Trophoblast cell (in vitro differentiated cells and primary cell): ENCODE results near the gene ZNF263.

Experiments
- DNase-seq, 2 donors: peaks; one replicate each; pipeline ENCODE4 v3.0.0-alpha.2; 2016
- H2AFZ ChIP-seq: 2 replicates; pipeline ENCODE4 v1.6.1; 2013; ENCODE audit warnings: low read length, moderate library complexity, mild to moderate bottlenecking; ENCODE audit not compliant: insufficient read depth, poor library complexity
- H2AK5ac ChIP-seq: 2 replicates; pipeline ENCODE4 v1.6.1; 2013; ENCODE audit warnings: mild to moderate bottlenecking, low read length
- H2BK120ac ChIP-seq: 2 replicates; pipeline ENCODE4 v1.6.1; 2013; ENCODE audit warnings: low read length, mild to moderate bottlenecking, moderate library complexity; ENCODE audit not compliant: insufficient read depth, poor library complexity
- H2BK12ac ChIP-seq: 2 replicates; pipeline ENCODE4 v1.6.1; 2013; ENCODE audit warnings: mild to moderate bottlenecking, low read length, moderate library complexity
- H2BK5ac ChIP-seq: 2 replicates; pipeline ENCODE4 v1.6.1; 2013; ENCODE audit warnings: low read length, low read depth, moderate library complexity, mild to moderate bottlenecking; ENCODE audit not compliant: poor library complexity
- H3K14ac ChIP-seq: 2 replicates; pipeline ENCODE4 v1.6.1; 2013; ENCODE audit warnings: mild to moderate bottlenecking, low read length
- H3K18ac ChIP-seq: 2 replicates; pipeline ENCODE4 v1.6.1; 2013; ENCODE audit warnings: mild to moderate bottlenecking, low read length
- H3K23ac ChIP-seq: 2 replicates; pipeline ENCODE4 v1.6.1; 2013; ENCODE audit warnings: low read length
- H3K27ac ChIP-seq: 2 replicates; pipeline ENCODE4 v1.5.1; 2013; ENCODE audit warnings: low read depth, mild to moderate bottlenecking, inconsistent platforms, low read length, moderate library complexity
- H3K27me3 ChIP-seq: 2 replicates; pipeline ENCODE4 v1.6.1; 2013; ENCODE audit warnings: inconsistent platforms, mild to moderate bottlenecking, low read length, moderate library complexity; ENCODE audit not compliant: insufficient read depth
- H3K36me3 ChIP-seq, 2 experiments: 1 replicate in 1 of 2; 2 replicates in 1 of 2; pipeline ENCODE4 v1.6.1; 2013; ENCODE audit warnings: low read length in 2 of 2, mild to moderate bottlenecking in 2 of 2, moderate library complexity in 1 of 2; ENCODE audit not compliant: insufficient read depth in 2 of 2, control insufficient read depth in 1 of 2
- H3K4ac ChIP-seq: 2 replicates; pipeline ENCODE4 v1.6.1; 2013; ENCODE audit warnings: low read depth, mild to moderate bottlenecking, low read length, moderate library complexity
- H3K4me1 ChIP-seq, 2 experiments: 1 replicate in 1 of 2; 2 replicates in 1 of 2; pipeline ENCODE4 v1.6.1; 2013; ENCODE audit warnings: low read length in 2 of 2, mild to moderate bottlenecking in 2 of 2, moderate library complexity in 1 of 2; ENCODE audit not compliant: insufficient read depth in 2 of 2, control insufficient read depth in 1 of 2
- H3K4me2 ChIP-seq: 2 replicates; pipeline ENCODE4 v1.6.1; 2013; ENCODE audit warnings: inconsistent platforms, mild to moderate bottlenecking, low read length, moderate library complexity
- H3K4me3 ChIP-seq: 2 replicates; pipeline ENCODE4 v1.5.1; 2013; ENCODE audit warnings: mild to moderate bottlenecking, low read depth, low read length, inconsistent platforms
- H3K79me1 ChIP-seq: one replicate; pipeline ENCODE4 v1.6.1; 2013; ENCODE audit warnings: low read length
- H3K79me2 ChIP-seq: 2 replicates; pipeline ENCODE4 v1.6.1; 2013; ENCODE audit warnings: low read length, mild to moderate bottlenecking; ENCODE audit not compliant: control insufficient read depth, insufficient read depth, poor library complexity
- H3K9ac ChIP-seq: 2 replicates; pipeline ENCODE4 v1.6.1; 2013; ENCODE audit warnings: mild to moderate bottlenecking, low read length
- H3K9me3 ChIP-seq: 2 replicates; pipeline ENCODE4 v1.6.1; 2013; ENCODE audit warnings: low read depth, mild to moderate bottlenecking, control low read depth, inconsistent platforms, low read length; ENCODE audit not compliant: insufficient read depth
- H4K12ac ChIP-seq: 2 replicates; pipeline ENCODE4 v1.6.1; 2013; ENCODE audit warnings: low read depth, mild to moderate bottlenecking, low read length, moderate library complexity
- H4K8ac ChIP-seq: 2 replicates; pipeline ENCODE4 v1.6.1; 2013; ENCODE audit warnings: low read depth, mild to moderate bottlenecking, low read length, moderate library complexity
- H4K91ac ChIP-seq: one replicate; pipeline ENCODE4 v1.6.1; 2013; ENCODE audit warnings: low read depth, mild to moderate bottlenecking, low read length, moderate library complexity
- WGBS: extraction: QIAGEN DNeasy Blood & Tissue Kit; methylation state at CpG from one replicate; pipeline ENCODE4 v1.1.7; 2013; ENCODE audit warnings: missing lambda C conversion rate; ENCODE audit not compliant: insufficient read length, insufficient coverage; ENCODE audit errors: extremely low coverage; 5-methylcytosine and 5-hydroxymethylcytosine counted together

ZNF263 gene

GRCh38 chr16:3259836-3260235 is 23.5 kb upstream of the ZNF263 start:
- Histone ChIP-seq H3K27me3 (peaks cover 5% of the 10 kb centered on the region), H3K36me3 (no peaks in the 10 kb centered on the region), H2BK120ac (no peak overlapping the region), H2AFZ (no peak overlapping the region), H3K9me3 (peaks cover 34% of the 10 kb centered on the region), H3K4me2 (no peak overlapping the region), H3K27ac (no peak overlapping the region), H3K14ac (no peak overlapping the region), H2BK5ac (no peak overlapping the region), H3K9ac (no peak overlapping the region), H3K23ac (no peak overlapping the region), H2AK5ac (no peak overlapping the region), H3K18ac (no peak overlapping the region), H3K4me3 (no peak overlapping the region), H3K79me1 (no peaks in the 10 kb centered on the region), H3K4ac (no peak overlapping the region), H2BK12ac (no peak overlapping the region), H4K8ac (no peak overlapping the region), H3K4me1 (no peaks in the 10 kb centered on the region), H4K91ac (no peak overlapping the region), H4K12ac (no peak overlapping the region), H3K79me2 (no peaks in the 10 kb centered on the region)
- peak in 1 of 2 donors; percentile 47 for DNase-seq
- WGBS, result no CpG with 5 or more reads among the region's 8 CpGs

GRCh38 chr16:3262517-3262916 is 20.8 kb upstream of the ZNF263 start:
- Histone ChIP-seq H2BK120ac (no peak overlapping the region), H4K8ac (no peak overlapping the region), H3K27me3 (peaks cover 5% of the 10 kb centered on the region), H3K4me2 (no peak overlapping the region), H2BK12ac (no peak overlapping the region), H3K4me3 (no peak overlapping the region), H3K9ac (no peak overlapping the region), H2AK5ac (no peak overlapping the region), H3K23ac (no peak overlapping the region), H4K12ac (no peak overlapping the region), H3K14ac (no peak overlapping the region), H3K9me3 (peaks cover 23% of the 10 kb centered on the region), H3K27ac (no peak overlapping the region), H3K4ac (no peak overlapping the region), H4K91ac (no peak overlapping the region), H3K36me3 (no peaks in the 10 kb centered on the region), H2AFZ (no peak overlapping the region), H3K79me1 (no peaks in the 10 kb centered on the region), H3K4me1 (no peaks in the 10 kb centered on the region), H3K18ac (no peak overlapping the region), H2BK5ac (no peak overlapping the region), H3K79me2 (no peaks in the 10 kb centered on the region)
- DNase-seq, result no peak
- WGBS, result no CpG with 5 or more reads among the region's 4 CpGs

DNA sequence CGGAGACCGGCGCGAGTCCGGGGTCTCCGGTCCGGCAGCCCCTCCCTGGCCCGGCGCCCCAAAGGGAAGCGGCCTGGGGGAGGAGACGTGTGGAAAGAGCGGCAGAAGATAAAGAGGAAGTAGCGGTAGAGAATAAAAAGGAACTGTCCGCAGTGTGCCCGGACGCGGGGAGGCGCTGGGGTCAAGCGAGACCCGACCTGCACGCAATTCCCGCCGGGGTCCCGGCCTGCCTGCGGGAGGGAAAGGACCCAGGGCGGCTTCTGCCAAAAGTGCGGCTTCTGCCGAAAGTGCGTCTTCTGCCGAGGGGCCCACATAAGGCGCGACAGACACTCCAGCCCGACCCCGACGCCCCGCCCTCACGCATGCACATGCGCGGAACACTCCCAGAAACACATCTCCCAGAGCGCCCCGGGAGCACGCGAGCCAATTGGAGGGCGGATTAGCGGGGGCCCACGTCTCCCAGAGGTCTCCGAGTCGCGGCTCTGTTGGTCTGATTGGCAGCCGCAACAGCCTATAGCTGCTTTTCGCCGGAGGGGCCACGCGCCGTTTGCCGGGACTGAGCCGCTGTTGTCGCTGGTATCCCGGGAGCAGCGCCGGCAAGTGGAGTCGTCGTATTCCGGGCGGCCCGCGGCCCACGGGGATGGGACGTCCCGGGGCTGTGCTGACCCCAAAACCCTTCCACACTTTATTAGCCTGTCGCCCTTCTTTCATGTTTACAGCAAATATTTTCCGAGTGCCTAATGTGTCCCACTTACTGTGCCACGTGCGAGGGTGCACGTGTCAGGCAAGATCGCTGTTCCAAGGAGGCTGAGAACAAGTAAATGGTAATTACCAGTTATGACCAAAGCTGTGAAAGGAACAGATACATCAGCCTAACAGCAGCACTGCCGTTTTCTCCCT is 18.9 kb upstream of the ZNF263 start:
- Histone ChIP-seq H3K9ac (peak overlapping the region; percentile 54), H3K18ac (no peak overlapping the region), H2AFZ (peak overlapping the region; percentile 44), H3K79me1 (no peaks in the 10 kb centered on the region), H2BK120ac (no peak overlapping the region), H4K8ac (peak overlapping the region; percentile 61), H2BK12ac (no peak overlapping the region), H3K36me3 (no peaks in the 10 kb centered on the region), H3K27me3 (peaks cover 5% of the 10 kb centered on the region), H3K23ac (no peak overlapping the region), H3K4me2 (peak overlapping the region; percentile 70), H2AK5ac (no peak overlapping the region), H3K4ac (no peak overlapping the region), H3K9me3 (peaks cover 20% of the 10 kb centered on the region), H2BK5ac (no peak overlapping the region), H3K14ac (no peak overlapping the region), H3K79me2 (no peaks in the 10 kb centered on the region), H3K4me3 (peak overlapping the region; percentile 71), H3K4me1 (no peaks in the 10 kb centered on the region), H4K91ac (peak overlapping the region; percentile 11), H4K12ac (no peak overlapping the region), H3K27ac (no peak overlapping the region)
- WGBS, result no CpG with 5 or more reads among the region's 77 CpGs
- peak; percentile 97 to 98 for DNase-seq

- Histone ChIP-seq H4K8ac (no peak overlapping the region), H3K79me2 (no peaks in the 10 kb centered on the region), H3K23ac (no peak overlapping the region), H2AK5ac (no peak overlapping the region), H2BK120ac (no peak overlapping the region), H3K14ac (no peak overlapping the region), H3K4ac (no peak overlapping the region), H4K12ac (no peak overlapping the region), H3K27me3 (peaks cover 5% of the 10 kb centered on the region), H3K27ac (no peak overlapping the region), H4K91ac (no peak overlapping the region), H3K79me1 (no peaks in the 10 kb centered on the region), H3K4me3 (no peak overlapping the region), H3K9ac (no peak overlapping the region), H3K36me3 (no peaks in the 10 kb centered on the region), H3K9me3 (peaks cover 22% of the 10 kb centered on the region), H3K18ac (no peak overlapping the region), H2BK12ac (no peak overlapping the region), H2BK5ac (no peak overlapping the region), H2AFZ (no peak overlapping the region), H3K4me2 (no peak overlapping the region), H3K4me1 (no peaks in the 10 kb centered on the region)
- no CpG with 5 or more reads among the region's 5 CpGs for WGBS
- DNase-seq, result peak in 1 of 2 donors; percentile 16
Measured at GRCh38 chr16:3266873-3267537, 16.3 kb upstream of the ZNF263 start.
